IMR-90 (cell line): Measurements from ENCODE around the gene EFHD2. TPM values are rescaled to one million over a fixed set of nuclear protein-coding genes. Genes with fewer than 3 reads are reported as not detected.

Source experiments
- ATAC-seq: fragments of 200-7000 bp; cut with Tn5 transposase; 2 replicates; pipeline ENCODE4 v1.9.1; 2020; ENCODE audit warnings: low read depth, mild to moderate bottlenecking, moderate library complexity
- BruUV-seq: library from RNA; stranded (reverse); fragments of 400-500 nt; replicated peaks from 2 replicates; lab custom pipeline; 2021; lab: Mats Ljungman, UMichigan
- CTCF ChIA-PET: fragments of 300-600 bp; formaldehyde crosslinking; extraction: SDS; loops from one replicate; lab custom pipeline; 2021; ENCODE audit warnings: antibody characterized with exemption; lab: Yijun Ruan, JAX
- POLR2A ChIA-PET: fragments of 300-600 bp; sonication (Branson Sonifier 250); formaldehyde crosslinking; loops from one replicate; lab custom pipeline; 2022; ENCODE audit warnings: antibody characterized with exemption; ENCODE audit not compliant: unreplicated experiment; lab: Charles Lee
- DNase-seq: peaks from one replicate; pipeline ENCODE4 v3.0.0; 2013
- H2AFZ ChIP-seq: replicated peaks from 2 replicates; pipeline ENCODE3; 2013; ENCODE audit warnings: low read length, mild to moderate bottlenecking; ENCODE audit not compliant: poor library complexity
- H2AK5ac ChIP-seq: 2 replicates; pipeline ENCODE4 v1.6.1; 2013; ENCODE audit warnings: low read depth, low read length, inconsistent platforms
- H2AK9ac ChIP-seq: replicated peaks from 2 replicates; pipeline ENCODE3; 2013; ENCODE audit warnings: mild to moderate bottlenecking, low read depth, low read length, moderate library complexity; ENCODE audit not compliant: poor library complexity
- H2BK120ac ChIP-seq: 2 replicates; pipeline ENCODE4 v1.6.1; 2013; ENCODE audit warnings: low read depth, low read length, inconsistent platforms
- H2BK15ac ChIP-seq: 3 replicates; pipeline ENCODE4 v1.6.1; 2013; ENCODE audit warnings: low read depth, low read length, inconsistent platforms
- H2BK20ac ChIP-seq: 2 replicates; pipeline ENCODE4 v1.6.1; 2013; ENCODE audit warnings: low read depth, mild to moderate bottlenecking, inconsistent platforms, low read length, moderate library complexity
- H2BK5ac ChIP-seq: 2 replicates; pipeline ENCODE4 v1.6.1; 2013; ENCODE audit warnings: mild to moderate bottlenecking, low read depth, low read length, inconsistent platforms; ENCODE audit not compliant: poor library complexity, severe bottlenecking
- H3K14ac ChIP-seq: replicated peaks from 2 replicates; pipeline ENCODE4 v1.6.1; 2013; ENCODE audit warnings: low read depth, low read length, inconsistent platforms
- H3K18ac ChIP-seq: 2 replicates; pipeline ENCODE4 v1.6.1; 2013; ENCODE audit warnings: low read depth, low read length, control low read depth
- H3K23ac ChIP-seq: 2 replicates; pipeline ENCODE4 v1.6.1; 2013; ENCODE audit warnings: low read depth, low read length, inconsistent platforms
- H3K27ac ChIP-seq: 2 replicates; pipeline ENCODE4 v1.5.1; 2013; ENCODE audit warnings: mild to moderate bottlenecking, control low read depth, low read length; ENCODE audit not compliant: insufficient read depth
- H3K27me3 ChIP-seq: 2 replicates; pipeline ENCODE4 v1.6.1; 2013; ENCODE audit warnings: low read length; ENCODE audit not compliant: control insufficient read depth, insufficient read depth
- H3K36me3 ChIP-seq: 2 replicates; pipeline ENCODE4 v1.6.1; 2013; ENCODE audit warnings: low read length, mixed read lengths; ENCODE audit not compliant: control insufficient read depth, insufficient read depth
- H3K4ac ChIP-seq: 2 replicates; pipeline ENCODE4 v1.6.1; 2013; ENCODE audit warnings: low read depth, low read length, inconsistent platforms
- H3K4me1 ChIP-seq: 2 replicates; pipeline ENCODE4 v1.6.1; 2013; ENCODE audit warnings: low read length, mixed read lengths; ENCODE audit not compliant: control insufficient read depth, insufficient read depth
- H3K4me2 ChIP-seq: 2 replicates; pipeline ENCODE4 v1.6.1; 2013; ENCODE audit warnings: low read depth, mild to moderate bottlenecking, control low read depth, low read length, moderate library complexity
- H3K4me3 ChIP-seq: 2 replicates; pipeline ENCODE4 v1.5.1; 2013; ENCODE audit warnings: low read depth, mild to moderate bottlenecking, control low read depth, low read length, moderate library complexity; ENCODE audit not compliant: insufficient read depth
- H3K56ac ChIP-seq: 2 replicates; pipeline ENCODE4 v1.6.1; 2013; ENCODE audit warnings: low read length, inconsistent platforms; ENCODE audit not compliant: insufficient read depth; ENCODE audit errors: extremely low read depth
- H3K79me1 ChIP-seq, 2 experiments: 2 replicates each; pipeline ENCODE4 v1.6.1; 2013; ENCODE audit warnings: low read length in 2 of 2, inconsistent platforms in 1 of 2, low read depth in 1 of 2
- H3K9ac ChIP-seq: 2 replicates; pipeline ENCODE4 v1.6.1; 2013; ENCODE audit warnings: low read depth, low read length, control low read depth
- H3K9me1 ChIP-seq: 2 replicates; pipeline ENCODE4 v1.6.1; 2013; ENCODE audit warnings: low read length, inconsistent platforms; ENCODE audit not compliant: insufficient read depth
- H3K9me3 ChIP-seq: 2 replicates; pipeline ENCODE4 v1.6.1; 2013; ENCODE audit warnings: low read length; ENCODE audit not compliant: control insufficient read depth, insufficient read depth
- H4K20me1 ChIP-seq: 2 replicates; pipeline ENCODE4 v1.6.1; 2013; ENCODE audit warnings: low read length, inconsistent platforms; ENCODE audit not compliant: insufficient read depth
- H4K5ac ChIP-seq: 2 replicates; pipeline ENCODE4 v1.6.1; 2013; ENCODE audit warnings: mild to moderate bottlenecking, low read depth, low read length, control low read depth
- H4K8ac ChIP-seq, 2 experiments: 2 replicates each; pipeline ENCODE4 v1.6.1; 2013; ENCODE audit warnings: low read depth in 2 of 2, low read length in 2 of 2, control low read depth in 1 of 2, inconsistent platforms in 1 of 2
- H4K91ac ChIP-seq: 2 replicates; pipeline ENCODE4 v1.6.1; 2013; ENCODE audit warnings: low read depth, low read length, inconsistent platforms; ENCODE audit not compliant: insufficient read depth
- BHLHE40 ChIP-seq: fragments of 150-350 bp; IDR thresholded peaks from 2 replicates; pipeline ENCODE4 v1.6.1; 2016; ENCODE audit warnings: mild to moderate bottlenecking, low read depth, low read length
- CEBPB ChIP-seq: IDR thresholded peaks from 2 replicates; pipeline ENCODE4 v1.6.1; 2012; ENCODE audit warnings: low read depth, low read length, improper control_type of control experiment
- CHD1 ChIP-seq: IDR thresholded peaks from 2 replicates; pipeline ENCODE4 v1.6.1; 2012; ENCODE audit warnings: low read depth, low read length, improper control_type of control experiment
- CTCF ChIP-seq: conservative IDR thresholded peaks from 2 replicates; pipeline ENCODE4 v1.5.1; 2012; ENCODE audit warnings: mild to moderate bottlenecking, low read depth, low read length, improper control_type of control experiment
- ELK1 ChIP-seq: fragments of 150-350 bp; IDR thresholded peaks from 2 replicates; pipeline ENCODE4 v1.6.1; 2016; ENCODE audit warnings: low read depth, mild to moderate bottlenecking, low read length, moderate library complexity, borderline replicate concordance
- FOS ChIP-seq: fragments of 150-350 bp; IDR thresholded peaks from 2 replicates; pipeline ENCODE4 v1.6.1; 2016; ENCODE audit warnings: low read depth, low read length
- MAFK ChIP-seq: IDR thresholded peaks from 2 replicates; pipeline ENCODE4 v1.6.1; 2012; ENCODE audit warnings: low read depth, low read length, improper control_type of control experiment
- MAZ ChIP-seq: IDR thresholded peaks from 2 replicates; pipeline ENCODE4 v1.6.1; 2012; ENCODE audit warnings: low read depth, mild to moderate bottlenecking, low read length, improper control_type of control experiment, moderate library complexity, borderline replicate concordance
- MXI1 ChIP-seq: IDR thresholded peaks from 2 replicates; pipeline ENCODE4 v1.6.1; 2012; ENCODE audit warnings: low read depth, mild to moderate bottlenecking, low read length, moderate library complexity, borderline replicate concordance
- NFE2L2 ChIP-seq: fragments of 150-350 bp; IDR thresholded peaks from 2 replicates; pipeline ENCODE4 v1.6.1; 2016; ENCODE audit warnings: low read depth, mild to moderate bottlenecking, low read length
- POLR2A ChIP-seq: IDR thresholded peaks from 2 replicates; pipeline ENCODE4 v1.6.1; 2012; ENCODE audit warnings: mild to moderate bottlenecking, low read depth, low read length
- RAD21 ChIP-seq: IDR thresholded peaks from 2 replicates; pipeline ENCODE4 v1.6.1; 2012; ENCODE audit warnings: low read length, improper control_type of control experiment
- RCOR1 ChIP-seq: IDR thresholded peaks from 2 replicates; pipeline ENCODE4 v1.6.1; 2012; ENCODE audit warnings: mild to moderate bottlenecking, low read length, improper control_type of control experiment; ENCODE audit not compliant: insufficient replicate concordance
- RFX5 ChIP-seq: IDR thresholded peaks from 2 replicates; pipeline ENCODE4 v1.8.0; 2012; ENCODE audit warnings: low read depth, mild to moderate bottlenecking, low read length, moderate library complexity
- SMC3 ChIP-seq: fragments of 150-350 bp; IDR thresholded peaks from 2 replicates; pipeline ENCODE4 v1.6.1; 2016; ENCODE audit warnings: low read depth, mild to moderate bottlenecking, antibody characterized with exemption, low read length, moderate library complexity
- USF2 ChIP-seq: fragments of 150-350 bp; IDR thresholded peaks from 2 replicates; pipeline ENCODE4 v1.6.1; 2017; ENCODE audit warnings: mild to moderate bottlenecking, antibody characterized with exemption, low read length, low read depth
- WGBS, 2 experiments: methylation state at CpG; one replicate each; pipeline versions ENCODE4 v1.1.5 to v1.1.7; 2013; ENCODE audit warnings: missing lambda C conversion rate in 2 of 2; ENCODE audit not compliant: insufficient read length in 1 of 2; ENCODE audit errors: extremely low coverage in 2 of 2; 5-methylcytosine and 5-hydroxymethylcytosine counted together
- dilution Hi-C: fragments of 300-500 bp; cut with HindIII; formaldehyde crosslinking; loops from one replicate; pipeline ENCODE4 v1.14.3; 2018; ENCODE audit warnings: low sequenced_read_pairs; ENCODE audit not compliant: unreplicated experiment
- in situ Hi-C: fragments of 300-500 bp; cut with MboI; formaldehyde crosslinking; loops from 3 replicates; pipeline ENCODE4 v1.14.3; 2019; ENCODE audit warnings: low sequenced_read_pairs, inconsistent platforms, mixed read lengths
- intact Hi-C: fragments of 100-400 bp; cut with micrococcal nuclease; formaldehyde crosslinking; loops from 2 replicates; pipeline ENCODE4 v1.10.0; 2022
- polyA plus RNA-seq, 3 experiments: library from polyadenylated mRNA; depleted of rRNA; stranded (reverse); fragments of >200 nt; gene quantifications; 2 replicates each; pipeline ENCODE4 v1.2.3, GENCODE V29; 2012; ENCODE audit warnings: low replicate concordance in 1 of 3
- total RNA-seq: library from RNA; depleted of rRNA; stranded (reverse); fragments of >200 nt; gene quantifications from 2 replicates; pipeline ENCODE4 v1.2.3, GENCODE V29; 2012

The EFHD2 gene
- total and polyA plus RNA-seq, 2 of the 4 experiments (the other 2 are of a cell fraction): 22.6 to 58.9 TPM

GRCh38 chr1:15439325-15439724 lies 29.6 kb downstream of the EFHD2 start:
- H3K79me1 ChIP-seq: no peaks in the 10 kb centered on the region
- H3K23ac ChIP-seq: no peak overlapping the region
- no peak overlapping the region for H2BK15ac ChIP-seq
- no TSS peak for BruUV-seq
- no peak overlapping the region for H3K4me3 ChIP-seq
- no peaks in the 10 kb centered on the region for H3K9me3 ChIP-seq
- H3K27me3 ChIP-seq: peaks cover 14% of the 10 kb centered on the region; the same call in 1 of the 2 replicates
- POLR2A ChIA-PET: no interaction called here
- no peak overlapping the region for H3K14ac ChIP-seq
- no peak overlapping the region for H2AK9ac ChIP-seq
- H2BK5ac ChIP-seq: no peak overlapping the region
- peaks cover 1% of the 10 kb centered on the region; the same call in 1 of the 2 replicates for H3K4me1 ChIP-seq
- H2AK5ac ChIP-seq: no peak overlapping the region
- H2BK20ac ChIP-seq: no peak overlapping the region
- ATAC-seq (no peak), DNase-seq (no peak)
- dilution Hi-C loops: no loop called here
- no peak overlapping the region for H3K18ac ChIP-seq
- TF ChIP-seq FOS (no peak), MAZ (no peak), RFX5 (no peak), RCOR1 (no peak), RAD21 (no peak), POLR2A (no peak), CTCF (no peak), MAFK (no peak), USF2 (no peak), MXI1 (no peak), SMC3 (no peak), BHLHE40 (no peak), NFE2L2 (no peak), CEBPB (no peak), CHD1 (no peak), ELK1 (no peak)
- no peak overlapping the region for H2AFZ ChIP-seq
- no peak overlapping the region for H3K9ac ChIP-seq
- in situ Hi-C loops: no loop called here
- no peak overlapping the region for H4K91ac ChIP-seq
- no peak overlapping the region for H3K4me2 ChIP-seq
- H3K4ac ChIP-seq: no peak overlapping the region
- intact Hi-C loops: no loop called here
- H2BK120ac ChIP-seq: no peak overlapping the region
- no peaks in the 10 kb centered on the region for H3K36me3 ChIP-seq
- CTCF ChIA-PET: no interaction called here
- H4K20me1 ChIP-seq: no peaks in the 10 kb centered on the region
- WGBS, 2 experiments: 100% methylated on average over 7 of the region's 14 CpGs; no CpG with 5 or more reads in 1 of the 2 experiments
- H4K8ac ChIP-seq: no peak overlapping the region
- no peak overlapping the region for H4K5ac ChIP-seq
- no peak overlapping the region for H3K56ac ChIP-seq
- peaks cover 4% of the 10 kb centered on the region for H3K9me1 ChIP-seq
- H3K27ac ChIP-seq: no peak overlapping the region
